ENCODE data around the gene ASS1.

- TF ChIP-seq CTCF (IDR thresholded peaks at IDR 0.05; ENCODE audit: insufficient read depth, low read length, poor library complexity, severe bottlenecking): no peak
- no peak for TF ChIP-seq EZH2phosphoT487 (conservative IDR thresholded peaks at IDR 0.05; ENCODE audit: low read length)
Observed at GRCh38 chr9:130407916-130408663, 36.7 kb upstream of the ASS1 start.

Data from SU-DHL-6 (cell line).